Endothelial cell of umbilical vein (primary cell): ENCODE results near the gene ACBD6.

Experiments used
- CTCF ChIP-seq, 2 donors: IDR thresholded peaks; 1 replicate in 1 of 2; 2 replicates in 1 of 2; pipeline ENCODE4 v1.5.1; 2011; ENCODE audit warnings: low read length in 2 of 2, mild to moderate bottlenecking in 2 of 2, moderate library complexity in 2 of 2, control low read depth in 1 of 2, inconsistent platforms in 1 of 2, low read depth in 1 of 2; ENCODE audit not compliant: insufficient read depth in 1 of 2; ENCODE audit errors: extremely low read depth in 1 of 2
- POLR2A ChIP-seq: IDR thresholded peaks from 2 replicates; pipeline ENCODE4 v1.6.1; 2012; ENCODE audit warnings: low read depth, mild to moderate bottlenecking, control low read depth, low read length

GRCh38 chr1:180507795-180508724, 5.7 kb upstream of the ACBD6 start:
- no peak for TF ChIP-seq POLR2A
- TF ChIP-seq CTCF (IDR thresholded peaks at IDR 0.05; ENCODE audit: extremely low read depth in 1 of 2, insufficient read depth in 1 of 2, low read depth in 1 of 2, low read length in 2 of 2), result no peak
